PC-9 (cell line): ENCODE measurements around the gene EXD2. TPM values are rescaled to one million over a fixed set of nuclear protein-coding genes. Genes with fewer than 3 reads are reported as not detected.

Experiments used
- BruUV-seq: library from RNA; stranded (reverse); fragments of 400-500 nt; replicated peaks from 2 replicates; lab custom pipeline; 2021; lab: Mats Ljungman, UMichigan
- CTCF ChIA-PET: fragments of 300-600 bp; sonication (Branson Sonifier 250); formaldehyde crosslinking; loops from one replicate; lab custom pipeline; 2022; ENCODE audit warnings: antibody characterized with exemption; lab: Charles Lee
- POLR2A ChIA-PET: fragments of 300-600 bp; sonication (Branson Sonifier 250); formaldehyde crosslinking; loops from one replicate; lab custom pipeline; 2022; ENCODE audit warnings: antibody characterized with exemption; ENCODE audit not compliant: unreplicated experiment; lab: Charles Lee
- DNase-seq, 2 experiments: peaks; one replicate each; pipeline versions ENCODE4 v3.0.0 to v3.0.0-alpha.2; 2015 to 2022; ENCODE audit warnings: mixed read lengths in 1 of 2
- H2AFZ ChIP-seq: fragments of 200-600 bp; sonication (generic); 2 replicates; pipeline ENCODE4 v1.8.1; 2017; ENCODE audit warnings: antibody characterized with exemption
- H3F3A ChIP-seq: fragments of 200-600 bp; sonication (generic); 2 replicates; pipeline ENCODE4 v1.8.1; 2017; ENCODE audit warnings: antibody characterized with exemption, mild to moderate bottlenecking, low read depth; ENCODE audit not compliant: insufficient read depth
- H3K27ac ChIP-seq: fragments of 200-600 bp; sonication (generic); 2 replicates; pipeline ENCODE4 v1.6.1; 2016; ENCODE audit warnings: mixed run types
- H3K27me3 ChIP-seq: fragments of 200-600 bp; sonication (generic); 2 replicates; pipeline ENCODE4 v1.6.1; 2016; ENCODE audit warnings: low read depth, mixed run types; ENCODE audit not compliant: insufficient read depth
- H3K36me3 ChIP-seq: fragments of 200-600 bp; sonication (generic); 2 replicates; pipeline ENCODE4 v1.6.1; 2016; ENCODE audit warnings: low read depth, mixed run types
- H3K4me1 ChIP-seq: fragments of 200-600 bp; sonication (generic); replicated peaks from 2 replicates; pipeline ENCODE4 v1.6.1; 2016; ENCODE audit warnings: mixed run types; ENCODE audit not compliant: insufficient read depth
- H3K4me2 ChIP-seq: fragments of 200-600 bp; sonication (generic); 2 replicates; pipeline ENCODE4 v1.6.1; 2017; ENCODE audit warnings: mixed run types
- H3K4me3 ChIP-seq: fragments of 200-600 bp; sonication (generic); 2 replicates; pipeline ENCODE4 v1.6.1; 2016; ENCODE audit warnings: mixed run types
- H3K79me2 ChIP-seq: fragments of 200-600 bp; sonication (generic); 2 replicates; pipeline ENCODE4 v1.6.1; 2017; ENCODE audit warnings: low read depth, mixed run types
- H3K9me2 ChIP-seq: fragments of 200-600 bp; sonication (generic); 2 replicates; pipeline ENCODE4 v1.8.1; 2017; ENCODE audit warnings: mild to moderate bottlenecking; ENCODE audit not compliant: insufficient read depth
- H3K9me3 ChIP-seq: fragments of 200-600 bp; sonication (generic); 2 replicates; pipeline ENCODE4 v1.8.1; 2016; ENCODE audit warnings: low read depth; ENCODE audit not compliant: insufficient read depth
- H4K20me1 ChIP-seq: fragments of 200-600 bp; sonication (generic); 2 replicates; pipeline ENCODE4 v1.8.1; 2017; ENCODE audit not compliant: insufficient read depth
- CTCF ChIP-seq: fragments of 200-600 bp; sonication (generic); conservative IDR thresholded peaks from 2 replicates; pipeline ENCODE4 v1.6.1; 2017; ENCODE audit warnings: mixed run types, antibody characterized with exemption, mild to moderate bottlenecking, moderate library complexity
- EZH2 ChIP-seq: fragments of 200-600 bp; sonication (generic); IDR thresholded peaks from 2 replicates; pipeline ENCODE4 v1.8.0; 2017; ENCODE audit warnings: antibody characterized with exemption, low read depth
- intact Hi-C: fragments of 100-400 bp; cut with micrococcal nuclease; formaldehyde crosslinking; loops from one replicate; pipeline ENCODE4 v1.10.0; 2022; ENCODE audit not compliant: unreplicated experiment
- total RNA-seq: library from RNA; stranded (reverse); gene quantifications from 2 replicates; pipeline ENCODE4 v1.2.3, GENCODE V29; 2021

The EXD2 gene
- total RNA-seq, 1 experiment from 2014 or later = 21.4 TPM

GRCh38 chr14:69249603-69250002 lies 58.3 kb downstream of the EXD2 start:
- no TSS peak for BruUV-seq
- H3K9me2 ChIP-seq = no peaks in the 10 kb centered on the region
- no peaks in the 10 kb centered on the region; the same call in 1 of the 2 replicates for H3K27me3 ChIP-seq

GRCh38 chr14:69252851-69253250 lies 61.6 kb downstream of the EXD2 start:
- H3K9me3 ChIP-seq = no peaks in the 10 kb centered on the region
- H3K36me3 ChIP-seq = no peaks in the 10 kb centered on the region
- H3K4me2 ChIP-seq = no peak overlapping the region
- H3K4me3 ChIP-seq = no peak overlapping the region
- no peaks in the 10 kb centered on the region for H3K79me2 ChIP-seq
- CTCF ChIA-PET = no interaction called here
- H3K27ac ChIP-seq = no peak overlapping the region
- H3K27me3 ChIP-seq = no peaks in the 10 kb centered on the region; the same call in 1 of the 2 replicates
- TF ChIP-seq EZH2 (no peak), CTCF (no peak)
- H2AFZ ChIP-seq = no peak overlapping the region
- POLR2A ChIA-PET = no interaction called here
- no TSS peak for BruUV-seq
- H3K9me2 ChIP-seq = no peaks in the 10 kb centered on the region
- H3F3A ChIP-seq = no peaks in the 10 kb centered on the region
- no peaks in the 10 kb centered on the region for H3K4me1 ChIP-seq
- intact Hi-C loops = no loop called here
- no peak for DNase-seq
- no peaks in the 10 kb centered on the region for H4K20me1 ChIP-seq

More at GRCh38 chr14:69249603-69250002, 58.3 kb downstream of the EXD2 start:
- TF ChIP-seq EZH2 = no peak
- TF ChIP-seq CTCF = no peak
- H3K79me2 ChIP-seq = no peaks in the 10 kb centered on the region
- H3F3A ChIP-seq = no peaks in the 10 kb centered on the region
- H3K9me3 ChIP-seq = no peaks in the 10 kb centered on the region
- no peak overlapping the region for H3K27ac ChIP-seq
- intact Hi-C loops = no loop called here
- H2AFZ ChIP-seq = no peak overlapping the region
- no peaks in the 10 kb centered on the region for H3K36me3 ChIP-seq
- no peak overlapping the region for H3K4me3 ChIP-seq
- POLR2A ChIA-PET = no interaction called here
- H3K4me2 ChIP-seq = no peak overlapping the region
- no peak for DNase-seq
- H4K20me1 ChIP-seq = no peaks in the 10 kb centered on the region
- H3K4me1 ChIP-seq = no peaks in the 10 kb centered on the region
- CTCF ChIA-PET = no interaction called here

GRCh38 chr14:69259168-69259526 lies 67.8 kb downstream of the EXD2 start:
- ChIA-PET CTCF (interaction anchor here (0.6 kb wide), 1 partner anchor 1835 kb away, joined by 4 read pairs; no protein-coding TSS in a partner anchor), POLR2A (no interaction called here)
- Histone ChIP-seq H4K20me1 (no peaks in the 10 kb centered on the region), H2AFZ (no peak overlapping the region), H3K79me2 (no peaks in the 10 kb centered on the region), H3K4me2 (no peak overlapping the region), H3K9me2 (no peaks in the 10 kb centered on the region), H3K36me3 (no peaks in the 10 kb centered on the region), H3K4me1 (no peaks in the 10 kb centered on the region), H3K27ac (no peak overlapping the region), H3K27me3 (peaks cover 19% of the 10 kb centered on the region; the same call in 1 of the 2 replicates), H3K9me3 (no peaks in the 10 kb centered on the region), H3K4me3 (no peak overlapping the region), H3F3A (no peaks in the 10 kb centered on the region)
- DNase-seq = no peak
- intact Hi-C loops = no loop called here
- TF ChIP-seq EZH2 (no peak), CTCF (no peak)
- no TSS peak for BruUV-seq
